Activated naive CD8-positive, alpha-beta T cell (primary cell): ENCODE results near the gene PRKD1.

Source experiments
- H3K27ac Mint-ChIP-seq: one replicate; pipeline ENCODE4 v1.8.0; 2021; ENCODE audit warnings: mixed read lengths
- H3K27me3 Mint-ChIP-seq: one replicate; pipeline ENCODE4 v1.8.0; 2021; ENCODE audit warnings: mixed read lengths
- H3K36me3 Mint-ChIP-seq: one replicate; pipeline ENCODE4 v1.8.0; 2021; ENCODE audit warnings: mixed read lengths
- H3K4me1 Mint-ChIP-seq: one replicate; pipeline ENCODE4 v1.8.0; 2021; ENCODE audit warnings: low read depth, mixed read lengths
- H3K4me3 Mint-ChIP-seq: one replicate; pipeline ENCODE4 v1.8.0; 2021; ENCODE audit warnings: mild to moderate bottlenecking, mixed read lengths
- H3K9me3 Mint-ChIP-seq: one replicate; pipeline ENCODE4 v1.8.0; 2021; ENCODE audit warnings: low read depth, mixed read lengths

The PRKD1 gene

GRCh38 chr14:29918981-29919380, 8.7 kb downstream of the PRKD1 start:
- Mint-ChIP-seq H3K9me3 (no peaks in the 10 kb centered on the region), H3K4me3 (no peak overlapping the region), H3K4me1 (no peaks in the 10 kb centered on the region), H3K27ac (no peak overlapping the region), H3K27me3 (peaks cover 5% of the 10 kb centered on the region), H3K36me3 (no peaks in the 10 kb centered on the region)

GRCh38 chr14:29913566-29913965, 14.1 kb downstream of the PRKD1 start:
- Mint-ChIP-seq H3K4me1 (no peaks in the 10 kb centered on the region), H3K36me3 (no peaks in the 10 kb centered on the region), H3K27ac (no peak overlapping the region), H3K9me3 (no peaks in the 10 kb centered on the region), H3K4me3 (no peak overlapping the region), H3K27me3 (no peaks in the 10 kb centered on the region)

GRCh38 chr14:29911810-29912209, 15.8 kb downstream of the PRKD1 start:
- Mint-ChIP-seq H3K4me3 (no peak overlapping the region), H3K27me3 (no peaks in the 10 kb centered on the region), H3K4me1 (no peaks in the 10 kb centered on the region), H3K36me3 (no peaks in the 10 kb centered on the region), H3K9me3 (peaks cover 3% of the 10 kb centered on the region), H3K27ac (no peak overlapping the region)

- H3K9me3 Mint-ChIP-seq = peaks cover 3% of the 10 kb centered on the region
These were observed 18.7 kb downstream of the PRKD1 start for GRCh38 chr14:29908652-29909577.

GRCh38 chr14:29906256-29906870, 21.3 kb downstream of the PRKD1 start:
- Mint-ChIP-seq H3K9me3 (peaks cover 3% of the 10 kb centered on the region), H3K4me3 (no peak overlapping the region), H3K36me3 (no peaks in the 10 kb centered on the region), H3K4me1 (no peaks in the 10 kb centered on the region), H3K27ac (no peak overlapping the region), H3K27me3 (no peaks in the 10 kb centered on the region)

More at GRCh38 chr14:29908652-29909577, 18.7 kb downstream of the PRKD1 start:
- Mint-ChIP-seq H3K27ac (no peak overlapping the region), H3K4me3 (no peak overlapping the region), H3K27me3 (no peaks in the 10 kb centered on the region), H3K4me1 (no peaks in the 10 kb centered on the region), H3K36me3 (no peaks in the 10 kb centered on the region)

- H3K9me3 Mint-ChIP-seq = peaks cover 6% of the 10 kb centered on the region
- no peaks in the 10 kb centered on the region for H3K27me3 Mint-ChIP-seq
- H3K4me3 Mint-ChIP-seq = no peak overlapping the region
- H3K4me1 Mint-ChIP-seq = no peaks in the 10 kb centered on the region
- H3K36me3 Mint-ChIP-seq = no peaks in the 10 kb centered on the region
- no peak overlapping the region for H3K27ac Mint-ChIP-seq
These were observed 22.1 kb downstream of the PRKD1 start for GRCh38 chr14:29905543-29905942.

- no peak overlapping the region for H3K27ac Mint-ChIP-seq
- no peak overlapping the region for H3K4me3 Mint-ChIP-seq
- H3K4me1 Mint-ChIP-seq = no peaks in the 10 kb centered on the region
- no peaks in the 10 kb centered on the region for H3K36me3 Mint-ChIP-seq
- H3K27me3 Mint-ChIP-seq = no peaks in the 10 kb centered on the region
- H3K9me3 Mint-ChIP-seq = peaks cover 3% of the 10 kb centered on the region
These were observed 26.9 kb downstream of the PRKD1 start for GRCh38 chr14:29900609-29901350.

- Mint-ChIP-seq H3K9me3 (peaks cover 3% of the 10 kb centered on the region), H3K36me3 (no peaks in the 10 kb centered on the region), H3K27ac (no peak overlapping the region), H3K27me3 (no peaks in the 10 kb centered on the region), H3K4me1 (no peaks in the 10 kb centered on the region), H3K4me3 (no peak overlapping the region)
These were observed 29.2 kb downstream of the PRKD1 start for GRCh38 chr14:29898470-29898869.

GRCh38 chr14:29897181-29897580, 30.5 kb downstream of the PRKD1 start:
- H3K9me3 Mint-ChIP-seq = peaks cover 3% of the 10 kb centered on the region
- no peaks in the 10 kb centered on the region for H3K27me3 Mint-ChIP-seq
- H3K36me3 Mint-ChIP-seq = no peaks in the 10 kb centered on the region
- no peaks in the 10 kb centered on the region for H3K4me1 Mint-ChIP-seq
- H3K27ac Mint-ChIP-seq = no peak overlapping the region
- H3K4me3 Mint-ChIP-seq = no peak overlapping the region

- Mint-ChIP-seq H3K4me1 (no peaks in the 10 kb centered on the region), H3K4me3 (no peak overlapping the region), H3K27me3 (no peaks in the 10 kb centered on the region), H3K9me3 (peaks cover 3% of the 10 kb centered on the region), H3K36me3 (no peaks in the 10 kb centered on the region), H3K27ac (no peak overlapping the region)
These were observed 31.3 kb downstream of the PRKD1 start for GRCh38 chr14:29896354-29896821.

GRCh38 chr14:29895591-29896083, 32.0 kb downstream of the PRKD1 start:
- H3K36me3 Mint-ChIP-seq = no peaks in the 10 kb centered on the region
- H3K9me3 Mint-ChIP-seq = no peaks in the 10 kb centered on the region
- H3K27me3 Mint-ChIP-seq = no peaks in the 10 kb centered on the region
- H3K27ac Mint-ChIP-seq = no peak overlapping the region
- H3K4me3 Mint-ChIP-seq = no peak overlapping the region
- no peaks in the 10 kb centered on the region for H3K4me1 Mint-ChIP-seq

- no peaks in the 10 kb centered on the region for H3K9me3 Mint-ChIP-seq
- H3K27ac Mint-ChIP-seq = no peak overlapping the region
- H3K36me3 Mint-ChIP-seq = no peaks in the 10 kb centered on the region
- H3K4me3 Mint-ChIP-seq = no peak overlapping the region
- H3K4me1 Mint-ChIP-seq = no peaks in the 10 kb centered on the region
- H3K27me3 Mint-ChIP-seq = no peaks in the 10 kb centered on the region
These were observed 33.7 kb downstream of the PRKD1 start for GRCh38 chr14:29893989-29894388.

- H3K36me3 Mint-ChIP-seq = no peaks in the 10 kb centered on the region
- no peaks in the 10 kb centered on the region for H3K9me3 Mint-ChIP-seq
- no peak overlapping the region for H3K4me3 Mint-ChIP-seq
- no peaks in the 10 kb centered on the region for H3K27me3 Mint-ChIP-seq
- no peaks in the 10 kb centered on the region for H3K4me1 Mint-ChIP-seq
- no peak overlapping the region for H3K27ac Mint-ChIP-seq
These were observed 35.3 kb downstream of the PRKD1 start for GRCh38 chr14:29892327-29892726.

GRCh38 chr14:29885988-29886387, 41.7 kb downstream of the PRKD1 start:
- Mint-ChIP-seq H3K27me3 (no peaks in the 10 kb centered on the region), H3K4me3 (no peak overlapping the region), H3K9me3 (peaks cover 9% of the 10 kb centered on the region), H3K4me1 (no peaks in the 10 kb centered on the region), H3K27ac (no peak overlapping the region), H3K36me3 (no peaks in the 10 kb centered on the region)

- H3K27me3 Mint-ChIP-seq = no peaks in the 10 kb centered on the region
- H3K9me3 Mint-ChIP-seq = peaks cover 7% of the 10 kb centered on the region
- H3K4me1 Mint-ChIP-seq = no peaks in the 10 kb centered on the region
- H3K36me3 Mint-ChIP-seq = no peaks in the 10 kb centered on the region
- H3K27ac Mint-ChIP-seq = no peak overlapping the region
- H3K4me3 Mint-ChIP-seq = no peak overlapping the region
These were observed 59.6 kb downstream of the PRKD1 start for GRCh38 chr14:29868000-29868399.
